Measurements from ENCODE around the gene PHIP.
"Not testable (repeated sequence)": the region's sequence is repeated elsewhere in the genome, so short reads cannot be mapped to it uniquely, and the experiment has no call there.

The PHIP gene

DNA sequence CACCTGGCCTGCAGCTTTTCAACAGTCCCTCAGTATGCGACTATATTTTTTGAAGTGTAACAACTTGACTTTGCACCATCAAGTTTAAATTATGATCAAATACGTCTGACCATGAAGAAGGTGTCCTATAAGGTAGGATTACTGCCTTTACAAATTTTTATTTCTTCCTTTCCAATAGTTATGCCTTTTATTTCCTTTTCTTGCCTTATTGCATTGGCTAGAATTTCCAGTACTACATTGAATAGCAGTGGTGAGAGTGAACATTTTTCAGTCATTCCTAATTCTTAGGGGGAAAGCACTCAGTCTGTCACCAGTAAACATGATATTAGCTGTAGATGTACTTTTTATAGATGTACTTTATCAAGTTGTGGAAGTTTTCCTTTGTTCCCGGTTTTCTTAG, 129.3 kb downstream of the PHIP start:
- no peak overlapping the region for H3K27ac ChIP-seq
- DNase-seq (ENCODE audit: low read depth, low spot score): no peak

DNA sequence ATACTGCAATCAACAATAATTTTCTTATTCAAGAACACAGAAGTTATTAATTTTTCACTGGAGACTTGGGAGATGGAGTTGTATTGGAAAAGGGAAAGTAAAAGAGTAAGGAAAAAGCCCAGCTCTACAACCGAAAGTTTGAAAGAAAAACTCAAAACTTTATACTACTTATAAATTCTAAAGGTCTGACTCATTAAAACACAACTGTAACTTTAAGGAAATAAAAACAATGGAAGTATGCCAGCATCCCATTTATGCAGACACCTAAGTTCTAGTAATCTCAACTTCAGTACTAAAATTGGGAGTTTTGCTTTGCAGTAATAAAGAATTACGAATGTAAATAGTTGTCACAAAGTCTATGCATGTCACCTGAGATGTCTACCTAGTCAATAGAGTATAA, 130.1 kb downstream of the PHIP start:
- no peak for DNase-seq (ENCODE audit: low read depth, low spot score)
- H3K27ac ChIP-seq: no peak overlapping the region

DNA sequence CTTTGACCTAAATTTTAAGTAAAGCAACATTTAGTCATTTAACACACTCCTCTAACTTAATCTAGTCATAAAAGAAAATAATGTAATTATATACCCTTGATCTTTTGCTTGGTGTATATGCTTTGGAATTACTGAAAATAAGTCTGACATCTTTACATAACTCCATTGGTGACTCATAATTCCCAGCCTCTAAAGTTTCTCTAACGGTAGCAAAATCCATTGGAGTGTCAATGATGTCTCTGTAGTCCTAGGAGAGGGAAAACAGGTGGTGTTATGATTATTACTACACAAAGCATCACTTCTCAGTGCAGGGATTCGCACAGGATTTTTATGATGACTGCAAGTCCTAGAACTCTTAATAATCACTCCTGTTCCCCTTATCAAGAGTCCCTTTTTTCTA, 130.5 kb downstream of the PHIP start:
- H3K27ac ChIP-seq: no peak overlapping the region

GRCh38 chr6:78942446-78942845, 135.6 kb downstream of the PHIP start:
- DNase-seq (ENCODE audit: low read depth, low spot score): no peak
- H3K27ac ChIP-seq: no peak overlapping the region

More for the DNA sequence above, 130.5 kb downstream of the PHIP start:
- DNase-seq (ENCODE audit: low read depth, low spot score): no peak

DNA sequence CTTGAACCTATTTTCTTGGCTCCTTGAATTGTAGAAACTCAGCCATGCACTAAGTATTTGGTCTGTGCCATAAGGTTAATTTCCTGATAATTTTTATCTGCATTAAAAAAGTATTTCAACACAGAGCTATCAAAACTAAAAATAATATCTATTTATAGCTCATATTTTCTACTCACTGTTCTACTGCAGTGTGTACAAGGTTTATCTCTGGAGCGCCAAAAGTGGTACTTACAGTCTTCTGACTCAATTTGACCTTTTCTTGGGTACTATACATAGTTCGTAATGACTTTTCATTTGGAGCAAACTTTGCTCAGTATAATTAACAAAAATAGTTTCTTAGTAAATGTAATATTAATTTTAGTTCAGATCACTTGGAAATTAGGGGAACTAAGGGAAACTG, 141.5 kb downstream of the PHIP start:
- H3K27ac ChIP-seq: no peak overlapping the region
- DNase-seq (ENCODE audit: low read depth, low spot score): no peak

DNA sequence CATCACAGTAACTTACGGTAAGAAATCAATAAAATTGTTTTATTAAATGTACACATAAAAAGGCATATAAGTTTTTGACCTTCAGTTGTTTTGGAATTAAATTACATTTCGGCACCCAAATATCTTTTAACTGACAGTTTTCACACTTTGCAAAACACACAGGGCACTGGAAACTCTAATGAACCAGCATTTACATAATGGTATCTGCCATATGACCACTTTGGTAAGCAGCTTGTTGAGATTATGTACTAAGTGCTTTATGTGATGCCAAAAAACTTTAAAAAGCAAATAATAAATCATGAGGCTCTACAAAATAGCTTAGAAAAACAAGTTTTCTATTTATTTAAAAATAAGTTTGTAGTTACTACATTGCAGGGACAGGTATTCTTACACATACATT, 142.5 kb downstream of the PHIP start:
- DNase-seq (ENCODE audit: low read depth, low spot score): no peak
- no peak overlapping the region for H3K27ac ChIP-seq

- no peak overlapping the region for H3K27ac ChIP-seq
- DNase-seq (ENCODE audit: low read depth, low spot score): no peak
Measured at GRCh38 chr6:78925317-78925716, 152.7 kb downstream of the PHIP start.

DNA sequence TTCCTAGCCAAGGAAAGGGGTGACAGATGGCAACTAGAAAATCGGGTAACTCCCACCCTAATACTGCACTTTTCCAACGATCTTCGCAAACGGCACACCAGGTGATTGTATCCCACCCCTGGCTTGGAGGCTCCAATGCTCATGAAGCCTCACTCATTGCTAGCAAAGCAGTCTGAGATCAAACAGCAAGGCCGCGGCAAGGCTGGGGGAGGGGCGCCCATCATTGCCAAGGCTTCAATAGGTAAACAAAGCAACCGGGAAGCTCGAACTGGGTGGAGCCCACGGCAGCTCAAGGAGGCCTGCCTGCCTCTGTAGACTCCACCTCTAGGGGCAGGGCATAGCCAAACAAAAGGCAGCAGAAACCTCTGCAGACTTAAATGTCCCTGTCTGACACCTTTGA, 156.9 kb downstream of the PHIP start:
- not testable (repeated sequence) for H3K27ac ChIP-seq; DNase-seq (ENCODE audit: low read depth, low spot score)

DNA sequence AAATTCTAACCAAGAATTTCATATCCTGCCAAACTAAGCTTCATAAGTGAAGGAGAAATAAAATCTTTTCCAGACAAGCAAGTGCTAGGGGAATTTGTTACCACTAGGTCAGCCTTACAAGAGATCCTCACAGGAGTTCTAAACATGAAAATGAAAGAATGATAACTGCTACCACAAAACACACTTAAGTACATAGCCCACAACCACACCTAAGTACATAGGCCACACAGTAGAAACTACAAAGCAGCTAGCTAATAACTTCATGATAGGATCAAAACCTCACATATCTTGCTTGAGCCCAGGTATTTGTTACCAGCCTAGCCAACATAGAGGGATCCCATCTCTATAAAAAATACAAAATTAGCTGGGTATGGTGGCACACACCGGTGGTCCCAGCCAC, 160.3 kb downstream of the PHIP start:
- DNase-seq (ENCODE audit: low read depth, low spot score): no peak
- no peak overlapping the region for H3K27ac ChIP-seq

- H3K27ac ChIP-seq: peak overlapping the region; percentile 64
- DNase-seq (ENCODE audit: low read depth, low spot score): peak; percentile 91
Measured at GRCh38 chr6:78916411-78916810, 161.6 kb downstream of the PHIP start.

- no peak overlapping the region for H3K27ac ChIP-seq
- DNase-seq (ENCODE audit: low read depth, low spot score): no peak
Measured at GRCh38 chr6:78911218-78911940, 166.7 kb downstream of the PHIP start.

DNA sequence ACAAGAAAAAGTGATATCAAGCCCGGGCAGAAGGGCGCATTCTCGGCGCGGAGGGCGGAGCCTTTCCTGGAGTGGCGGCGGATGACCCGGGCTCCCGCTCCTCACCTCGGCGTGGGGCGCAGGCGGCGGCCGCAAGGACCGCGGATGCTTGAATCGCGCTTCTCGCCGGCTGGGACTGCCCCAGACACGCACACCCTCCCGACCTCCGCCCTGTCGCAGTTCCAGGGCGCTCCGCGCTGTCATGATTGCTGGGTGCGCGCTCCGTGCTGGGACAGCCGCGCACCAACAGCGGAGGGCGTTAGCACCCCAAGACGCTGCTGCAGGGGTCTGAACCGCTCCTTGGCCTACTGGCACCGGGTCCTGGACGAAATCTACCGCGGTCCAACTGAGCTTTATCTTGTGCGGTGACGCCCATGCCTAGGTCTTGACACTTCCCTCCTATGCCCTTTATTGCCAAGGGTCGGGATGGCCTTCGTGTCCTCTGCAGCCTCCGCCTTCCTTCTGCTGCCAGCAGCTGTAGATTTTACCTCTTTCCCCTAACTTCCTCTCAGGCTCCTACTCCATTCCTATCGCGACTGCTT, 167.4 kb downstream of the PHIP start:
- DNase-seq (ENCODE audit: low read depth, low spot score): no peak
- H3K27ac ChIP-seq: no peak overlapping the region

DNA sequence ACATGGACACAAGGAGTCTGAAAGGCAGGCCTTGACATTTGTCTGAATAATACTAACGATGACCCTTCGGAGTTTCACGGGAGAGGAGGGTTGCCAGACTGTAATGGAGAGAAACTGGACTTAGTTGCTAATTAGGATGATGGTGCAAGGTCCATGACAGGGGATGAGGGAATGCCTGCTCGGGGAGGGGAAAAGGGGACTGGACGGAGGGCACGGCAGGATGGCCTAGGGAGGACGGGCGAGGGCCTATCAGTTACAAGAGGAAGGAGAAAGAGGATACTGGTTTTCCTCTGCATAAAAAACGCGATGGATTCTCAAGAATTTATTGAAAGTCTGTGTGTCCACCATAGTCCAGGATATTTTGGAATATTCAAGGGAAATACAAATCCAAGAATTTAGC, 168.0 kb downstream of the PHIP start:
- no peak for DNase-seq (ENCODE audit: low read depth, low spot score)
- no peak overlapping the region for H3K27ac ChIP-seq

DNA sequence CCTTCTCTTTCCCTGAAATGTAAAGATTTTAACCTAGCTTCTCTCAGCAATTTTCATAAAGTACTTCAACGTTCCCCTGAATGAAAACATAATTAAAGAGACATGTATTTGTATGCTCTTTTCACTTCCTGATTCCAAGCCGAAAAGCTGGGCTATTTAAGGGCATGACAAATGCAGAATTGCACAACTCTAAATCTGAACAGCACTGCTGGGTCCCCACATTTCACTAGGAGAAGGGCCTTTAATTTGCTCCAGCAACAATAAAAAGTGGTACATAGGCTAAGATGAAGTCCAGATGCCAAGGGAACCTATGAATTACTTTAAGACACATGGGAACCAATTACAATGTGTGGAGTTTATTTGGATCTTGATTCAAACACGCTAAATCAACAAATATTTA, 168.7 kb downstream of the PHIP start:
- DNase-seq (ENCODE audit: low read depth, low spot score): no peak
- peak overlapping the region; percentile 45 for H3K27ac ChIP-seq

- H3K27ac ChIP-seq: peak overlapping the region; percentile 45
- peak; percentile 14 for DNase-seq (ENCODE audit: low read depth, low spot score)
Measured at GRCh38 chr6:78908621-78909020, 169.4 kb downstream of the PHIP start.

DNA sequence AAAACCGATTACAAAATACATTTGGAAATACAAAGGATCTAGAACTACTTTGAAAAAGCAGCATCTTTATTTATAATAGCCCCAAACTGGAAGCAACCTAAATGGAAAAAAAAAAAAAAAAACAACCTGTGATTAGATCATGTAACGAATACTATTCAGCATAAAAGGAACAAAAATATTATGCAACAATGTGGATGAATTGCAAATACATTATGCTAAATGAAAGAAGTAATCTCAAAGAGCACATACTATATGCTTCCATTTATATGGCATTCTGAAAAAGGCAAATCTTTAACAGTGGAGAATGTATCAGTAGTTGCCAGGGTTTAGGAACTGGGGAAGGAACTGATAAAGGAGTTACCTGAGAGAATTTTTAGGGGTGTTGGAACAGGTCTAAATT, 181.8 kb downstream of the PHIP start:
- no peak for DNase-seq (ENCODE audit: low read depth, low spot score)
- H3K27ac ChIP-seq: no peak overlapping the region

DNA sequence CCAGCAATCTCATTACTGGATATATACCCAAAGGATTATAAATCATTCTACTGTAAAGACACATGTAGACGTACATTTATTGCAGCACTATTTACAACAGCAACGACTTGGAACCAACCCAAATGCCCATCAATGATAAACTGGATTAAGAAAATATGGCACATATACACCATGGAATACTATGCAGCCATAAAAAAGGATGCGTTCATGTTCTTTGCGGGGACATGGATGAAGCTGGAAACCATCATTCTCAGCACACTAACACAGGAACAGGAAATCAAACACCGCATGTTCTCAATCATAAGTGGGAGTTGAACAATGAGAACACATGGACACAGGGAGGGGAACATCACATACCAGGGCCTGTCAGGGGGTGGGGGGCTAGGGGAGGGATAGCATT, 188.2 kb downstream of the PHIP start:
- not testable (repeated sequence) for DNase-seq (ENCODE audit: low read depth, low spot score)

More for the DNA sequence above, 188.2 kb downstream of the PHIP start:
- H3K27ac ChIP-seq: not testable (repeated sequence)
